ENCODE results near the gene KCTD17. TPM values are rescaled to one million over a fixed set of nuclear protein-coding genes. Genes with fewer than 3 reads are reported as not detected.

The KCTD17 gene
- total RNA-seq, 1 donor from 2014 or later, result 11.2 TPM

GRCh38 chr22:37107816-37108621 is 56.5 kb downstream of the KCTD17 start:
- DNase-seq (ENCODE audit: missing footprints), result no peak
- ATAC-seq, result no peak
- intact Hi-C loops (cut with DNase I), result no loop called here

- intact Hi-C loops (cut with DNase I), result no loop called here
- DNase-seq (ENCODE audit: missing footprints) (no peak), ATAC-seq (peak; percentile 15)
Measured at GRCh38 chr22:37109242-37109917, 57.8 kb downstream of the KCTD17 start, which contains the start of gene TMPRSS6. TSS of gene TMPRSS6 (minus strand) at chr22:37109713. CDS start at chr22:37103417, 6,296 bp downstream.

GRCh38 chr22:37111156-37111717 is 59.7 kb downstream of the KCTD17 start:
- DNase-seq (ENCODE audit: missing footprints) (no peak), ATAC-seq (no peak)
- intact Hi-C loops (cut with DNase I), result no loop called here

GRCh38 chr22:37112084-37112728 is 60.7 kb downstream of the KCTD17 start:
- intact Hi-C loops (cut with DNase I), result no loop called here
- no peak for DNase-seq (ENCODE audit: missing footprints)
- no peak for ATAC-seq

Other genes starting within 250 kb of the KCTD17 start
- gene PVALB, start 234.7 kb upstream of the KCTD17 start, total RNA-seq, result not detected
- 9.4 TPM for gene NCF4, start 190.7 kb upstream of the KCTD17 start, total RNA-seq
- 3.1 TPM for gene CSF2RB, start 138.1 kb upstream of the KCTD17 start, total RNA-seq
- 54.6 TPM for gene TST, start 32.3 kb upstream of the KCTD17 start, total RNA-seq
- 58.4 TPM for gene MPST, start 32.0 kb upstream of the KCTD17 start, total RNA-seq
- not detected for gene TMPRSS6, start 58.0 kb downstream of the KCTD17 start, total RNA-seq
- 1.3 TPM for gene IL2RB, start 98.2 kb downstream of the KCTD17 start, total RNA-seq
- gene C1QTNF6, start 136.5 kb downstream of the KCTD17 start, total RNA-seq, result 1.6 TPM
- not detected for gene SSTR3, start 160.7 kb downstream of the KCTD17 start, total RNA-seq
- gene RAC2, start 192.5 kb downstream of the KCTD17 start, total RNA-seq, result 6.9 TPM
- gene CYTH4, start 230.8 kb downstream of the KCTD17 start, total RNA-seq, result 7.5 TPM